Right renal cortex interstitium (tissue), 3 donors: ENCODE results near the gene SLC9B2. TPM values are rescaled to one million over a fixed set of nuclear protein-coding genes. Genes with fewer than 3 reads are reported as not detected.
A peak's percentile ranks its signal among the peaks of the same experiment; 100 is the strongest.

Source experiments
- DNase-seq, 3 donors: peaks; one replicate each; pipeline ENCODE4 v3.0.0-alpha.2; 2013; ENCODE audit warnings: low read depth in 3 of 3, low spot score in 2 of 3
- polyA plus RNA-seq, 3 donors: library from polyadenylated mRNA; unstranded; fragments of 120-200 nt; gene quantifications; one replicate each; pipeline ENCODE4 v1.2.1, GENCODE V29; 2013; ENCODE audit not compliant: insufficient read length in 3 of 3

The SLC9B2 gene
- polyA plus RNA-seq, 3 donors = 9.2 to 13.8 (median 9.7) TPM

- no peak for DNase-seq
Measured at GRCh38 chr4:103079621-103080020, 3.1 kb upstream of the SLC9B2 start.

- peak in 2 of 3 donors; percentile 44 to 45 for DNase-seq
Measured at GRCh38 chr4:103075894-103076746, 441 bp downstream of the SLC9B2 start.

- no peak for DNase-seq
Measured at GRCh38 chr4:103075435-103075893, 1.1 kb downstream of the SLC9B2 start.

- DNase-seq = no peak
Measured at GRCh38 chr4:103074744-103075434, 1.7 kb downstream of the SLC9B2 start.

- DNase-seq = no peak
Measured at GRCh38 chr4:103073792-103074438, 2.6 kb downstream of the SLC9B2 start.

GRCh38 chr4:103067841-103068547 is 8.6 kb downstream of the SLC9B2 start:
- DNase-seq = no peak

- no peak for DNase-seq
Measured at GRCh38 chr4:103060453-103061148, 16.0 kb downstream of the SLC9B2 start.

GRCh38 chr4:103054030-103054429 is 22.5 kb downstream of the SLC9B2 start:
- DNase-seq = no peak

GRCh38 chr4:103052779-103053178 is 23.8 kb downstream of the SLC9B2 start:
- no peak for DNase-seq

GRCh38 chr4:103052145-103052544 is 24.4 kb downstream of the SLC9B2 start:
- DNase-seq = no peak

GRCh38 chr4:103050736-103051436 is 25.7 kb downstream of the SLC9B2 start:
- no peak for DNase-seq

- DNase-seq = peak in 1 of 3 donors; percentile 21
Measured at GRCh38 chr4:103046416-103047290, 29.9 kb downstream of the SLC9B2 start.

GRCh38 chr4:103044183-103044582 is 32.4 kb downstream of the SLC9B2 start:
- no peak for DNase-seq

- no peak for DNase-seq
Measured at GRCh38 chr4:103036169-103036568, 40.4 kb downstream of the SLC9B2 start.

- DNase-seq = no peak
Measured at GRCh38 chr4:103032574-103032973, 44.0 kb downstream of the SLC9B2 start.

- DNase-seq = no peak
Measured at GRCh38 chr4:103030791-103031190, 45.8 kb downstream of the SLC9B2 start.

GRCh38 chr4:103029300-103029699 is 47.3 kb downstream of the SLC9B2 start:
- DNase-seq = no peak

GRCh38 chr4:103026868-103027267 is 49.7 kb downstream of the SLC9B2 start:
- no peak for DNase-seq

GRCh38 chr4:103024996-103025395 is 51.6 kb downstream of the SLC9B2 start:
- DNase-seq = no peak
